GM10248 (cell line): ENCODE data around the gene METTL22.
A peak's percentile ranks its signal among the peaks of the same experiment; 100 is the strongest.

Source experiments
- CTCF ChIA-PET: fragments of 300-600 bp; sonication (Branson Sonifier 250); formaldehyde crosslinking; extraction: SDS; loops from one replicate; lab custom pipeline; 2021; ENCODE audit warnings: antibody characterized with exemption; lab: Yijun Ruan, JAX
- POLR2A ChIA-PET: fragments of 350-650 bp; sonication (Branson Sonifier 250); formaldehyde crosslinking; extraction: SDS; loops from one replicate; lab custom pipeline; 2020; ENCODE audit warnings: antibody characterized with exemption; lab: Yijun Ruan, JAX
- DNase-seq: peaks from one replicate; pipeline ENCODE4 v3.0.0; 2012; ENCODE audit errors: extremely low spot score
- CTCF ChIP-seq: IDR thresholded peaks from 2 replicates; pipeline ENCODE4 v1.5.1; 2012; ENCODE audit warnings: mild to moderate bottlenecking, low read depth; ENCODE audit errors: extremely low read depth, missing control alignments, control extremely low read depth

The METTL22 gene

GRCh38 chr16:8621222-8621571 lies 301 bp upstream of the METTL22 start:
- CTCF ChIA-PET, result no interaction called here
- POLR2A ChIA-PET, result no interaction called here
- no peak for DNase-seq
- no peak for TF ChIP-seq CTCF

GRCh38 chr16:8622315-8622656 lies 788 bp downstream of the METTL22 start:
- no peak for TF ChIP-seq CTCF
- CTCF ChIA-PET, result interaction anchor here (0.9 to 1.2 kb wide), 2 partner anchors 55 to 517 kb away, joined by 3 to 4 read pairs; no protein-coding TSS in a partner anchor
- POLR2A ChIA-PET, result no interaction called here
- DNase-seq, result peak; percentile 40

- TF ChIP-seq CTCF, result no peak
- POLR2A ChIA-PET, result no interaction called here
- DNase-seq, result no peak
- CTCF ChIA-PET, result interaction anchor here (1.1 to 1.7 kb wide), 3 partner anchors 11 to 257 kb away, joined by 3 to 8 read pairs (median 5); no protein-coding TSS in a partner anchor
Measured at GRCh38 chr16:8623634-8624033, 2.1 kb downstream of the METTL22 start.

GRCh38 chr16:8625491-8626087 lies 4.1 kb downstream of the METTL22 start:
- no peak for DNase-seq
- ChIA-PET CTCF (interaction anchor here (0.9 to 1.1 kb wide), 2 partner anchors 53 kb away, joined by 3 to 4 read pairs; no protein-coding TSS in a partner anchor), POLR2A (no interaction called here)
- TF ChIP-seq CTCF, result no peak

- TF ChIP-seq CTCF, result no peak
- no peak for DNase-seq
- ChIA-PET POLR2A (no interaction called here), CTCF (no interaction called here)
Measured at GRCh38 chr16:8626946-8627345, 5.4 kb downstream of the METTL22 start.

- TF ChIP-seq CTCF, result no peak
- no peak for DNase-seq
- ChIA-PET POLR2A (no interaction called here), CTCF (interaction anchor here (1.0 to 2.0 kb wide), 2 partner anchors 40 to 60 kb away, joined by 3 to 4 read pairs; no protein-coding TSS in a partner anchor)
Measured at GRCh38 chr16:8627456-8627855, 6.0 kb downstream of the METTL22 start.
